IPS-NIHi11 (cell line): ENCODE results near the gene CACNA2D3.
"Not testable (repeated sequence)": the region's sequence is repeated elsewhere in the genome, so short reads cannot be mapped to it uniquely, and the experiment has no call there.

Source experiments
- DNase-seq: peaks from one replicate; pipeline ENCODE4 v3.0.0; 2012; ENCODE audit warnings: mixed read lengths, low spot score

The CACNA2D3 gene

GRCh38 chr3:54122324-54123002 is at the start of gene CACNA2D3:
Gene CACNA2D3 (plus strand): TSS chr3:54122552.
- peak; percentile 64 for DNase-seq

- no peak for DNase-seq
These were observed 49.0 kb upstream of the CACNA2D3 start for GRCh38 chr3:54073386-54073785.

- DNase-seq: peak; percentile 31
These were observed 43.0 kb upstream of the CACNA2D3 start for GRCh38 chr3:54079314-54079713.

- DNase-seq: no peak
These were observed 42.5 kb upstream of the CACNA2D3 start for GRCh38 chr3:54079730-54080325.

- no peak for DNase-seq
These were observed 38.4 kb upstream of the CACNA2D3 start for GRCh38 chr3:54083921-54084320.

GRCh38 chr3:54085936-54086335 is 36.4 kb upstream of the CACNA2D3 start:
- DNase-seq: no peak

GRCh38 chr3:54086652-54087405 is 35.5 kb upstream of the CACNA2D3 start:
- no peak for DNase-seq

- DNase-seq: peak; percentile 56
These were observed 34.6 kb upstream of the CACNA2D3 start for GRCh38 chr3:54087581-54088410.

GRCh38 chr3:54093491-54094248 is 28.7 kb upstream of the CACNA2D3 start:
- no peak for DNase-seq

- DNase-seq: no peak
These were observed 27.4 kb upstream of the CACNA2D3 start for GRCh38 chr3:54094926-54095325.

- no peak for DNase-seq
These were observed 23.0 kb upstream of the CACNA2D3 start for GRCh38 chr3:54099381-54099780.

GRCh38 chr3:54104084-54104483 is 18.3 kb upstream of the CACNA2D3 start:
- DNase-seq: no peak

GRCh38 chr3:54116129-54116528 is 6.2 kb upstream of the CACNA2D3 start:
- not testable (repeated sequence) for DNase-seq

GRCh38 chr3:54120657-54121413 is 1.5 kb upstream of the CACNA2D3 start:
- peak; percentile 59 for DNase-seq

GRCh38 chr3:54121414-54122323 is 683 bp upstream of the CACNA2D3 start:
- peak; percentile 77 for DNase-seq

- DNase-seq: no peak
These were observed 837 bp downstream of the CACNA2D3 start for GRCh38 chr3:54123003-54123775.

GRCh38 chr3:54123776-54124196 is 1.4 kb downstream of the CACNA2D3 start:
- DNase-seq: no peak

GRCh38 chr3:54125300-54125699 is 2.9 kb downstream of the CACNA2D3 start:
- no peak for DNase-seq

- DNase-seq: no peak
These were observed 4.2 kb downstream of the CACNA2D3 start for GRCh38 chr3:54126551-54126950.
